ENCODE data around the gene ASTN1.

The ASTN1 gene

DNA sequence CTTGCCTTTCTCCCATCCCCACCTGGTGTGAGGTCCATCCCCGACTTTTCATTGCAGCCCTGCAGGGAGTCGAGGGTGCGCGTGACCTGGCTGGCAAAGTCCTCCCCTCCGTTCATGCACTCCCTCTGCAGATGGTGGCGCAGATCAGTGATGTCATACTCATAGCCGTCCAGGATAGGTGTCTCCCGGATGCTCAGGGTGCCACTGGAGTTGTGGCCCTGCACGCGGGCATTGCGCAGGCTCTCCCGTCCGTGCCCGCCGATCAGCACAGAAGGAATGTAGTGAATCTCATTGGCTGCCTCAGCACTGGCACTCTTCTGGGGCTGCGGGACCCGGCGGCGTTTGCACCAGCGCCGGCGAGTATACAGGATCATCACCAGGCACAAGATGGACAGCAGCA is 132.1 kb downstream of the ASTN1 start:
- Histone ChIP-seq H3K27ac (ENCODE audit: low read depth, low read length) (no peak overlapping the region), H3K9ac (ENCODE audit: low read depth, low read length) (no peak overlapping the region), H3K4me3 (ENCODE audit: low read length) (no peak overlapping the region), H3K4me1 (ENCODE audit: insufficient read depth, low read length) (peaks cover 3% of the 10 kb centered on the region; the same call in 1 of the 2 replicates), H3K27me3 (ENCODE audit: insufficient read depth, low read length) (no peaks in the 10 kb centered on the region), H3K9me3 (ENCODE audit: insufficient read depth, low read depth, low read length) (no peaks in the 10 kb centered on the region), H3K36me3 (ENCODE audit: insufficient read depth, low read length) (no peaks in the 10 kb centered on the region)
- 96% methylated on average over 22 of the region's 22 CpGs for WGBS

DNA sequence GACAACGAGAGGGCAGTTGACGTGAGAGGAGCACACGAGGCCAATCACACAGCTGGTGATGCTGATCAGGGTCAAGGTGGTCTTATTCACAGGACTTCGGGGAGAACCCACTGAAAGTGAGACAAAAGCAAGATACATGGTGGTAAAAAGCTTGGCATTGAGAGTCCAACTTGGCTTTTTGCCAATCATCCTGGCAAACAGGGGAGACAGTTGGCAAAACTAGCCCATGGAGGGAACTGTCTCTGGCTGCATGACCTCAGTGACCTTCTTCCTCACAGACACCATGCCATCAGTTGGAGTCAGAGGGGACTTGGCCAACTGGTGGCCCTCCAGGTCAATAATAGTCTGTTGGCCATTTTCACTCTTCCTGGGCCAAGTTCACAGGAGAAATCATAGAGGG is 139.9 kb downstream of the ASTN1 start:
- Histone ChIP-seq H3K4me3 (ENCODE audit: low read length) (no peak overlapping the region), H3K9me3 (ENCODE audit: insufficient read depth, low read depth, low read length) (no peaks in the 10 kb centered on the region), H3K9ac (ENCODE audit: low read depth, low read length) (no peak overlapping the region), H3K4me1 (ENCODE audit: insufficient read depth, low read length) (no peaks in the 10 kb centered on the region), H3K36me3 (ENCODE audit: insufficient read depth, low read length) (no peaks in the 10 kb centered on the region), H3K27me3 (ENCODE audit: insufficient read depth, low read length) (no peaks in the 10 kb centered on the region), H3K27ac (ENCODE audit: low read depth, low read length) (no peak overlapping the region)
- WGBS, result 93% methylated on average over 4 of the region's 4 CpGs

DNA sequence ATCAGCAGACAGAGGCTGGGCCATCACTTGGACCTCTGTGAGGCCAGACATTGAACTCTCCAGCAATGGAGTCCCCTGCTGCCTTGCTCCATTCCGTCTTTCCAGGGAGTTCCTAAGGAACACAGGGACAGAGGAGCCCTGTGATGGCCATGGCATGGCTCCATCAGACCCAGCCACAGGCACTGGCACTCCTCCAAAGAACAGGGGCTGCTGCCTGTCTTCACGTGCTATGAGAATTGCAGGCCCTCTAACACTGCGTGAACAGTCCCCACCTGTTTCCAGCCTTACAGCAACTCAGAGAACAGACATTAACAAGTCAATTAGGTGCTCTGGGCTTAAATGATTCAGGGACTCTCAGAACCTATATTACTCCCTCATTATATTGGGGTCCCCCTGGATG is 140.8 kb downstream of the ASTN1 start:
- WGBS, result 84% methylated on average over 3 of the region's 3 CpGs

DNA sequence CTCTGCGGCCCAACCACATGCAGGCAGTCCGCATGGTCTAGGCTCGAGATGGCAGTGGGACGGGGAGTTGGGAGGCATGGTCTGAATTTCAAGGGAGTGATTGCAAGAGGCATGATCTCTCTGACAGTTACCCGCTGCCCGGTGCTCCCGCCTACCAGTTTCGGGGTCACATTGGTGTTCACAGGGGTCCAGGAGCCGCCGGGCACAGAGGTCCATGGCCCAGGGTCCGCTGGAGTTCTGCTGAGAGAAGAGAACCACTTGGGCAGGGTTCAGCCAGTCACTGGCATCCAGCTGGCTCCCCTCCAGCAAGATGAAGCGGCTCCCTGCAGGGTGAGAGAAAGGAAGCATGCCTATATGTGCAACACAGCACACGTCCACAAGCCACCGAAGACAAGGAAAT is 141.3 kb downstream of the ASTN1 start:
- Histone ChIP-seq H3K9ac (ENCODE audit: low read depth, low read length) (no peak overlapping the region), H3K36me3 (ENCODE audit: insufficient read depth, low read length) (no peaks in the 10 kb centered on the region), H3K27ac (ENCODE audit: low read depth, low read length) (no peak overlapping the region), H3K9me3 (ENCODE audit: insufficient read depth, low read depth, low read length) (no peaks in the 10 kb centered on the region), H3K4me3 (ENCODE audit: low read length) (no peak overlapping the region), H3K27me3 (ENCODE audit: insufficient read depth, low read length) (no peaks in the 10 kb centered on the region), H3K4me1 (ENCODE audit: insufficient read depth, low read length) (no peaks in the 10 kb centered on the region)
- 96% methylated on average over 14 of the region's 14 CpGs for WGBS

More for the DNA sequence above, 140.8 kb downstream of the ASTN1 start:
- Histone ChIP-seq H3K4me1 (ENCODE audit: insufficient read depth, low read length) (no peaks in the 10 kb centered on the region), H3K27ac (ENCODE audit: low read depth, low read length) (no peak overlapping the region), H3K36me3 (ENCODE audit: insufficient read depth, low read length) (no peaks in the 10 kb centered on the region), H3K4me3 (ENCODE audit: low read length) (no peak overlapping the region), H3K27me3 (ENCODE audit: insufficient read depth, low read length) (no peaks in the 10 kb centered on the region), H3K9ac (ENCODE audit: low read depth, low read length) (no peak overlapping the region), H3K9me3 (ENCODE audit: insufficient read depth, low read depth, low read length) (no peaks in the 10 kb centered on the region)

DNA sequence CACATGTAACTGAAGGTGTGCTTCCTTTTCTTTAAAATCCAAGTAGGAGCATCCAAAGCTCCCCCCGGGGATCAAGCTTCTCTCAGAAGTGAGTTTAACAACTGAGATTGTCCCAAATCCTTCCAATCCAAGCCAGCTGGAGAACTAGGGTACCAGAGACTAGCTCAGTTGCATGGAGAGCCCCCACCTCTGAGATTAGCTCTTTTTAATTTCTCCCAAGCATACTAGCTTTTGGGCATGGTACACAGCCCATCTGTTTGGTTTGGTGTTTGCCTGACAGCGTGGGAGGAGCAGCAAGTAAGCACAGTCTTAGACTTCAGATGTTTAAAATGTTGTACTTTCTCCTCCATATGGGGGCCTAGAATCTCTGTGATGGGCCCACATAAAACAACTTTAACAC is 142.8 kb downstream of the ASTN1 start:
- Histone ChIP-seq H3K4me1 (ENCODE audit: insufficient read depth, low read length) (no peaks in the 10 kb centered on the region), H3K36me3 (ENCODE audit: insufficient read depth, low read length) (no peaks in the 10 kb centered on the region), H3K9ac (ENCODE audit: low read depth, low read length) (no peak overlapping the region), H3K9me3 (ENCODE audit: insufficient read depth, low read depth, low read length) (no peaks in the 10 kb centered on the region), H3K27ac (ENCODE audit: low read depth, low read length) (no peak overlapping the region), H3K4me3 (ENCODE audit: low read length) (no peak overlapping the region), H3K27me3 (ENCODE audit: insufficient read depth, low read length) (no peaks in the 10 kb centered on the region)
- WGBS, result 89% methylated on average over 1 of the region's 2 CpGs

DNA sequence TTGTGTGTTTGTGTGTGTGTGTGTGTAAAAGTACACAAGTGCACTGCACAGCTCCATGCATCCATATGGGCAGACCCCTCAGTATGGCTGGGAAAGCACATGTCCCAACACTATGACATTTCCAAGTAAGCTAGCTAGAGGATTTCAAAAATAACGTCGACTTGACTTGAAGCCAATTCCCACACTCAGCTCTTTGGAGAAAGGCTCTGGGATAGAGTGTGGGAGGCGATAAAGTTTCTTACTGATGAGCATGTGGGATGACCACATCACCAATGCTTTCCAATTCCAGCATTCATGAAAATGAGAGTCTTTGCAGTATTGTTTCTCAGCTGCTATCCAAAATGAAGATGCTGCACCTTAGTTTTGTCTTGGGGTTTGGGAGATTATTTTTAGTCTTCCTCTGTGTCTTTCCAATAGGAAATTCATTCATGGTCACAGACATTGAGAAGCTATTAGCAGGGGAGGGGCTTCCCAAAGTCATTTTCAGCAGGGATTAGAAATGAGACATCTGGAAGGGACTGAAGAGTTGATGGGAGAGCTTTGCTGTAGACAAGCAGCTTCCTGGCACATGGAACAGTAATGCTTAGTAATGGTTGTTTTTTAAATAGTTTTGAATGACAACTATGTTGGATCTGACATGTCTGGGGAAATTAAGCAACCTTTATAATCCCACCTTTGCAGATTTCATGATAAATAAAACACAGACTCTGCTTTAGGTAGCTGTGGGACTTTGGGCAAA is 143.5 kb downstream of the ASTN1 start:
- Histone ChIP-seq H3K9ac (ENCODE audit: low read depth, low read length) (no peak overlapping the region), H3K4me1 (ENCODE audit: insufficient read depth, low read length) (no peaks in the 10 kb centered on the region), H3K27ac (ENCODE audit: low read depth, low read length) (no peak overlapping the region), H3K27me3 (ENCODE audit: insufficient read depth, low read length) (no peaks in the 10 kb centered on the region), H3K36me3 (ENCODE audit: insufficient read depth, low read length) (no peaks in the 10 kb centered on the region), H3K4me3 (ENCODE audit: low read length) (no peak overlapping the region), H3K9me3 (ENCODE audit: insufficient read depth, low read depth, low read length) (no peaks in the 10 kb centered on the region)
- WGBS, result no CpG with 5 or more reads among the region's 3 CpGs

DNA sequence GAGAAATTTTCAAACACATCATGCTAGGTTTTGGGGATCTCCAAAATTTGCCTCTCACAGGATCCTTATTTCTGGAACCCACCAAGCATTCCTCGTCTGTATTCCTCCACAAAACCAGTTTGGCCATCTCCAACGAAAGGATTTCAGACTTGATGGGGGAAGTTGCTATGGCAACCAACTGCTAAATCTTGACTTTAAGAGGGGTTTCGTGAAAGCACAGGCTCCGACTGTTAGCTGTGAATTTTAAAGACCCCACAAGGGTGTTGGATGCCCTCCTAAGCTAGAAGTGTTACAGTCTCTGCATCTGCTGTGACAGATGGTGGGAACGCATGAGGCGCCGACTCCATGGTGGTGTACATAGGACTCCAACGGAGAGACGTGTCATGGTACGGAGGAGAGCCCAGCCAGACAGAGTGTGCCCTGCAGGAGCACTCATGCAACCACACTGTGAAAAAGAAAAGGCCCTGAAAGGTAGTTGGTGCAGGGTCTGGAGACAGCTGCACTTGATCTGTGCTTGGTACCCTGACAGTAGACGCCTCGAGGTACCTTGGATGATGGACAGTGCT is 147.1 kb downstream of the ASTN1 start:
- Histone ChIP-seq H3K9ac (ENCODE audit: low read depth, low read length) (no peak overlapping the region), H3K27ac (ENCODE audit: low read depth, low read length) (no peak overlapping the region), H3K27me3 (ENCODE audit: insufficient read depth, low read length) (no peaks in the 10 kb centered on the region), H3K9me3 (ENCODE audit: insufficient read depth, low read depth, low read length) (no peaks in the 10 kb centered on the region), H3K36me3 (ENCODE audit: insufficient read depth, low read length) (no peaks in the 10 kb centered on the region), H3K4me3 (ENCODE audit: low read length) (no peak overlapping the region), H3K4me1 (ENCODE audit: insufficient read depth, low read length) (no peaks in the 10 kb centered on the region)
- 96% methylated on average over 12 of the region's 12 CpGs for WGBS

DNA sequence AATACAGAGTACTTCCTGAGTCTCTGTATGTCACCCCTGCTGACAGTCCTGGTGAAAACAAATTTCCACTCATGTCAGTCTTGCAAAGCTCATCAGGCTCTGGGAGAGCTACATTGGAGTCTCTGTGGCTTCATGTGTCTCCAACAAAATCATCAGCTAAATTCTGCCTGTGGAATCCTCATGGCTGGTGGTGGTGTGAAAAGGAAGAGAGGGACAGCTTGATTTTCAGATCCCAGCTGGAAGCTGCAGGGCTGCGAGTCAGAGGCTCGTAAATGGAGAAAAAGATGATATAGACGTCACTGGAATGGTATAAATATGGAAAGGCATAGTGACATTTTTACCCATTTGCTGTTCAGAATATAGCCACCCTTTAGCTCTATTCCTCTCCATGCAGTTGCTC is 150.2 kb downstream of the ASTN1 start:
- Histone ChIP-seq H3K27ac (ENCODE audit: low read depth, low read length) (no peak overlapping the region), H3K9me3 (ENCODE audit: insufficient read depth, low read depth, low read length) (no peaks in the 10 kb centered on the region), H3K4me3 (ENCODE audit: low read length) (no peak overlapping the region), H3K9ac (ENCODE audit: low read depth, low read length) (no peak overlapping the region), H3K36me3 (ENCODE audit: insufficient read depth, low read length) (no peaks in the 10 kb centered on the region), H3K4me1 (ENCODE audit: insufficient read depth, low read length) (no peaks in the 10 kb centered on the region), H3K27me3 (ENCODE audit: insufficient read depth, low read length) (no peaks in the 10 kb centered on the region)
- WGBS, result 89% methylated on average over 3 of the region's 3 CpGs

DNA sequence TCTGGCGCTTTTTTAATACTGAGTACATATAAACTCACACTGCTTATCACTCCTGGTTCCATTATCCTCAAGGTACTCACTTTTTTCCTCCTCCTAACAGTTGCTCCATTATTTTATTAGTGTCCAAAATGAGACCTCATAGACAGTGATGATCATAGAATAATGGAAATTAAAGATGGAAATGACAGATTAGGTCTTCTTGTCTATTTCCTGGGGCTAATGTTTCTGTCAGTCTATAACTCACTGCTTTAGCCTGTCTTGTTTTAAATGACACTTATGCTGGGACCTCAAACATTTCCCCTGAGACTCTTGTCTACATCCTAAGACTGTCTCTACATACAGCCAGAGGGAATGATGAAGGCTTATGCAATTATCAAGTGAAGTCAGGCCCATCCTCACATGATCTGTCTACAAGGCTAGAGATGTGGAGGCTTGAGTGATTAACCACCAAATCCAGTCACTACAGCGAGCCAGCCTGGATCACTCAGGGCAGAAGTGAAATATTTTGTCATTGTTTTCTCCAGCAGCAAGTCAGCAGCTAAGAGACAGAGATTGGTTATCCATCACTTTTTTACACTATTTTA is 152.1 kb downstream of the ASTN1 start:
- H3K27ac ChIP-seq (ENCODE audit: low read depth, low read length), result no peak overlapping the region
- no peaks in the 10 kb centered on the region for H3K27me3 ChIP-seq (ENCODE audit: insufficient read depth, low read length)
- H3K4me3 ChIP-seq (ENCODE audit: low read length), result no peak overlapping the region
- H3K9ac ChIP-seq (ENCODE audit: low read depth, low read length), result no peak overlapping the region
- 96% methylated on average over 2 of the region's 2 CpGs for WGBS
- H3K4me1 ChIP-seq (ENCODE audit: insufficient read depth, low read length), result no peaks in the 10 kb centered on the region
- H3K9me3 ChIP-seq (ENCODE audit: insufficient read depth, low read depth, low read length), result no peaks in the 10 kb centered on the region
- H3K36me3 ChIP-seq (ENCODE audit: insufficient read depth, low read length), result no peaks in the 10 kb centered on the region

DNA sequence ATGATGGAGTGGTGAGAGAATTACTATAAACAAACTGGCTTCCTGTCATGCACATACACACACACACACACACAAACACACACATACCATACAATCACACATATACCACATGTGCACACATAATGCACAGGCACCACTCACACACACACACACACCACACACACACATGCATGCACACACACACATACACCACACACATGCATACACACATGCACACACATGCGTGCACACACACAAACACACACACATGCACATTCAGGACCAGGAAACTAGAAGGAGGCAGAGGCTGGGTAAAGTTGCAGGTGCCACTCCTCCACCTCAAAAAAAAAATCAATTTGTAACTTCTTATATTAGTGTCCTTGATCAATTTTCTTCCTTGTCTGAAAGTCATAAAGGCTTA is 153.0 kb downstream of the ASTN1 start:
- no peaks in the 10 kb centered on the region for H3K36me3 ChIP-seq (ENCODE audit: insufficient read depth, low read length)
- H3K27me3 ChIP-seq (ENCODE audit: insufficient read depth, low read length), result no peaks in the 10 kb centered on the region
- WGBS, result 84% methylated on average over 1 of the region's 1 CpG
- H3K4me1 ChIP-seq (ENCODE audit: insufficient read depth, low read length), result no peaks in the 10 kb centered on the region
- no peak overlapping the region for H3K9ac ChIP-seq (ENCODE audit: low read depth, low read length)
- no peaks in the 10 kb centered on the region for H3K9me3 ChIP-seq (ENCODE audit: insufficient read depth, low read depth, low read length)
- no peak overlapping the region for H3K27ac ChIP-seq (ENCODE audit: low read depth, low read length)
- no peak overlapping the region for H3K4me3 ChIP-seq (ENCODE audit: low read length)

DNA sequence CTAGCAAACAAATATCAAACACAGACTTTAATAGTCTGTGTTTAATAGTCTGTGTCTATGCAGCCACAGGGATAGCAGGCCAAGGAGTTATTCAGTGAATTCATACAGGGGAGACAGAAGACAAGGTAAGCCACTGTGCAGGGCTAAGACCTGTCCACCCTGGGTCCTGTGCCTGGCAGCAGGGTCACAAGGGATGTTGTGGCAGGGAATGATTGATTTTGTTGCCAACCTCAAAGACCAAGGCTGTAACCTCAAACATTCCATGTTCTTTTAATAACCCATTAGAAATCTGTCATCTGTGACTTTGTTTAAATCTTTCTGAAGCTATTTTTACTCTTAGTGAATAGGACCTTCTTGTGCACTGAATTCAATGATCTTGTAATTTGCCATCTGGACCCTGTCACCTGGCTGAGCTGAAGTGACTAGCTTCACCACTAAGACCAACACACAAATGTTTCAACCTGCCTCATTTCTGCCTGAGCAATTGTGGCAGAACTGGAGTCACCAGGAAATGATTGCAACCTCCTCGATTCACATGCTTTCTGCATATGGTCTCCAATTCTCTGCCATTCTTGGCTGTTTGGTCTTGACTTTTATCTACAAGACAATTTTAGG is 154.2 kb downstream of the ASTN1 start:
- H3K27me3 ChIP-seq (ENCODE audit: insufficient read depth, low read length), result no peaks in the 10 kb centered on the region
- H3K9me3 ChIP-seq (ENCODE audit: insufficient read depth, low read depth, low read length), result no peaks in the 10 kb centered on the region
- no peak overlapping the region for H3K9ac ChIP-seq (ENCODE audit: low read depth, low read length)
- no peaks in the 10 kb centered on the region for H3K4me1 ChIP-seq (ENCODE audit: insufficient read depth, low read length)
- H3K36me3 ChIP-seq (ENCODE audit: insufficient read depth, low read length), result no peaks in the 10 kb centered on the region
- 88% methylated on average over 1 of the region's 1 CpG for WGBS
- H3K4me3 ChIP-seq (ENCODE audit: low read length), result no peak overlapping the region
- H3K27ac ChIP-seq (ENCODE audit: low read depth, low read length), result no peak overlapping the region

All from HUES64 (cell line).